Keratinocyte (primary cell): ENCODE data around the gene KIFC3. TPM values are rescaled to one million over a fixed set of nuclear protein-coding genes. Genes with fewer than 3 reads are reported as not detected.

Experiments used
- DNase-seq: peaks from one replicate; pipeline ENCODE4 v3.0.0-alpha.2; 2011; ENCODE audit warnings: low read depth, missing footprints, low spot score
- FAIRE-seq: peaks from 2 replicates; lab custom pipeline; 2011; peaks lifted over from hg19 to GRCh38; lab: Jason Lieb, UNC
- H2AFZ ChIP-seq: 2 replicates; pipeline ENCODE4 v1.6.0; 2012; ENCODE audit warnings: low read length, control low read depth, inconsistent platforms; ENCODE audit not compliant: control insufficient read depth
- H3K27ac ChIP-seq: 2 replicates; pipeline ENCODE4 v1.5.1; 2011; ENCODE audit warnings: low read length; ENCODE audit not compliant: control insufficient read depth, insufficient read depth
- H3K27me3 ChIP-seq: 3 replicates; pipeline ENCODE4 v1.6.0; 2011; ENCODE audit warnings: low read length; ENCODE audit not compliant: control insufficient read depth, insufficient read depth; ENCODE audit errors: extremely low read depth
- H3K36me3 ChIP-seq, 2 experiments: 2 replicates in 1 of 2; 3 replicates in 1 of 2; pipeline ENCODE4 v1.5.1; 2011; ENCODE audit warnings: low read length in 2 of 2, mild to moderate bottlenecking in 1 of 2; ENCODE audit not compliant: control insufficient read depth in 2 of 2, insufficient read depth in 2 of 2; ENCODE audit errors: extremely low read depth in 1 of 2
- H3K4me1 ChIP-seq: 3 replicates; pipeline ENCODE4 v1.5.1; 2011; ENCODE audit warnings: low read length; ENCODE audit not compliant: control insufficient read depth, insufficient read depth; ENCODE audit errors: extremely low read depth
- H3K4me2 ChIP-seq: 3 replicates; pipeline ENCODE4 v1.6.0; 2011; ENCODE audit warnings: low read depth, low read length; ENCODE audit not compliant: control insufficient read depth, insufficient read depth; ENCODE audit errors: extremely low read depth
- H3K4me3 ChIP-seq, 3 experiments: fragments of 200-600 bp in 1 of 3; sonication (generic) in 1 of 3; 2 replicates in 2 of 3; 3 replicates in 1 of 3; pipeline ENCODE4 v1.5.1; 2011 to 2016; ENCODE audit warnings: low read length in 3 of 3, mild to moderate bottlenecking in 3 of 3, control low read depth in 2 of 3, inconsistent platforms in 1 of 3, low read depth in 1 of 3, mixed read lengths in 1 of 3, mixed run types in 1 of 3, moderate library complexity in 1 of 3; ENCODE audit not compliant: control insufficient read depth in 2 of 3, insufficient read depth in 2 of 3; ENCODE audit errors: extremely low read depth in 1 of 3
- H3K79me2 ChIP-seq: 2 replicates; pipeline ENCODE4 v1.6.0; 2012; ENCODE audit warnings: low read length; ENCODE audit not compliant: control insufficient read depth, insufficient read depth
- H3K9ac ChIP-seq: 3 replicates; pipeline ENCODE4 v1.6.0; 2011; ENCODE audit warnings: low read length; ENCODE audit not compliant: control insufficient read depth, insufficient read depth; ENCODE audit errors: extremely low read depth
- H3K9me1 ChIP-seq: 3 replicates; pipeline ENCODE4 v1.6.0; 2011; ENCODE audit warnings: low read length; ENCODE audit not compliant: control insufficient read depth, insufficient read depth; ENCODE audit errors: extremely low read depth
- H3K9me3 ChIP-seq: 2 replicates; pipeline ENCODE4 v1.5.1; 2012; ENCODE audit warnings: low read depth, low read length; ENCODE audit not compliant: control insufficient read depth
- H4K20me1 ChIP-seq: 3 replicates; pipeline ENCODE4 v1.6.0; 2011; ENCODE audit warnings: low read length; ENCODE audit not compliant: control insufficient read depth, insufficient read depth; ENCODE audit errors: extremely low read depth
- CTCF ChIP-seq, 3 experiments: IDR thresholded peaks in 1 of 3; conservative IDR thresholded peaks in 1 of 3; optimal IDR thresholded peaks in 1 of 3; 2 replicates in 2 of 3; 3 replicates in 1 of 3; pipeline versions ENCODE3 to v1.5.1; 2011; ENCODE audit warnings: low read length in 3 of 3, mild to moderate bottlenecking in 3 of 3, moderate library complexity in 2 of 3, control low read depth in 1 of 3, inconsistent platforms in 1 of 3; ENCODE audit not compliant: insufficient read depth in 2 of 3; ENCODE audit errors: extremely low read depth in 1 of 3
- EZH2 ChIP-seq: IDR thresholded peaks from one replicate; pipeline ENCODE4 v1.6.1; 2012; ENCODE audit warnings: inconsistent platforms, mild to moderate bottlenecking, low read length, moderate library complexity
- dilution Hi-C: fragments of 300-500 bp; cut with MboI; formaldehyde crosslinking; loops from one replicate; pipeline ENCODE4 v1.7.0; 2020; ENCODE audit warnings: low sequenced_read_pairs; ENCODE audit not compliant: extremely low pct_ligation_motif_present
- polyA plus RNA-seq, 5 experiments: library from polyadenylated mRNA; depleted of rRNA in 3 of 5; stranded (reverse) in 3 of 5; stranded (forward) in 1 of 5; unstranded in 1 of 5; fragments of >200 nt; gene quantifications; 1 replicate in 1 of 5; 2 replicates in 3 of 5; 3 replicates in 1 of 5; pipeline versions ENCODE4 v1.2.1 to v1.2.3, GENCODE V29; 2011 to 2012; ENCODE audit warnings: missing spikeins in 2 of 5, low read depth in 1 of 5, low replicate concordance in 1 of 5

Gene KIFC3
- polyA plus RNA-seq, 1 donor (not counting 4 experiments of a cell fraction or from before 2014, with no cell fraction given), result 22.7 TPM

GRCh38 chr16:57723170-57723569, 79.1 kb downstream of the KIFC3 start:
- H3K9ac ChIP-seq, result no peak overlapping the region
- no peak overlapping the region for H3K27ac ChIP-seq
- dilution Hi-C loops, result no loop called here
- no peaks in the 10 kb centered on the region for H3K4me1 ChIP-seq
- H3K27me3 ChIP-seq, result no peaks in the 10 kb centered on the region
- H3K9me1 ChIP-seq, result no peaks in the 10 kb centered on the region
- FAIRE-seq (no peak), DNase-seq (no peak)
- H4K20me1 ChIP-seq, result no peaks in the 10 kb centered on the region
- H3K36me3 ChIP-seq, result no peaks in the 10 kb centered on the region
- H3K9me3 ChIP-seq, result no peaks in the 10 kb centered on the region
- H3K4me3 ChIP-seq, result no peak overlapping the region
- no peaks in the 10 kb centered on the region for H3K79me2 ChIP-seq
- H2AFZ ChIP-seq, result no peak overlapping the region
- TF ChIP-seq EZH2, result no peak
- TF ChIP-seq CTCF (optimal IDR thresholded peaks at IDR 0.05 in 1 of 3, IDR thresholded peaks at IDR 0.05 in 1 of 3, conservative IDR thresholded peaks at IDR 0.05 in 1 of 3; ENCODE audit: extremely low read depth in 1 of 3, insufficient read depth in 2 of 3, low read length in 3 of 3), result peak; percentile 14 to 23 (median 17)
- H3K4me2 ChIP-seq, result no peak overlapping the region

DNA sequence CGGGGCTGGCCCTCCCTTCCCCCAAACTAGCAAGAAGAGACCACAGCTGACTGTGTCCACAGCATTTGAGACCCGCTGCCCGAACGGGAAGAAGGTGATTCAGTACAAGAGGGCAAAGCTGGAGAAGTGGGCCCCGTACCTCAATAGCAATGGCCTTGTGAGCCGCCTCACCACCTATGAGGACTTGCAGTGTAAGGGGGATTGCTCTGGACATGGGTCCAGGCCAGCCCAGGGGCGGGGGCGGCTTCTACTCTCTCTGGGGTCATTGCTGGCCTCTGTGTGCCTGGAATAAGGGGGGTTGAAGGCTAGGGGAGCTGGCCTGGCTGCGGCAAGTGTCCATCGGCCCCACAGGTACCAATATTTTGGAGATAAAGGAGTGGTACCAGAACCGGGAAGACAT, 79.6 kb downstream of the KIFC3 start:
- Histone ChIP-seq H3K4me2 (no peak overlapping the region), H3K27me3 (no peaks in the 10 kb centered on the region), H3K9ac (no peak overlapping the region), H3K79me2 (no peaks in the 10 kb centered on the region), H4K20me1 (no peaks in the 10 kb centered on the region), H3K4me1 (no peaks in the 10 kb centered on the region), H3K4me3 (no peak overlapping the region), H3K9me3 (no peaks in the 10 kb centered on the region), H3K27ac (no peak overlapping the region), H3K36me3 (no peaks in the 10 kb centered on the region), H3K9me1 (no peaks in the 10 kb centered on the region), H2AFZ (no peak overlapping the region)
- dilution Hi-C loops, result no loop called here
- TF ChIP-seq CTCF (optimal IDR thresholded peaks at IDR 0.05 in 1 of 3, IDR thresholded peaks at IDR 0.05 in 1 of 3, conservative IDR thresholded peaks at IDR 0.05 in 1 of 3; ENCODE audit: extremely low read depth in 1 of 3, insufficient read depth in 2 of 3, low read length in 3 of 3) (no peak), EZH2 (no peak)
- FAIRE-seq, result no peak
- DNase-seq, result no peak
